ENCODE results near the gene YAF2.

GRCh38 chr12:42262271-42262670, 24.2 kb upstream of the YAF2 start:
- no peak for TF ChIP-seq CTCF (IDR thresholded peaks at IDR 0.05 in 8 of 11, conservative IDR thresholded peaks at IDR 0.05 in 3 of 11)
- no peak for TF ChIP-seq POLR2A (IDR thresholded peaks at IDR 0.05)
